OCI-LY3 (cell line): ENCODE measurements around the gene GJA1.

Experiments used
- EZH2phosphoT487 ChIP-seq: fragments of 200-600 bp; shearing (Covaris generic); IDR thresholded peaks from 2 replicates; pipeline ENCODE4 v1.6.1; 2018; ENCODE audit warnings: antibody characterized with exemption, mixed run types, low read depth
- TF ChIP-seq, protein P1 (sequence below): fragments of 200-600, 300-600 bp; sonication (generic); IDR thresholded peaks from 2 replicates; pipeline ENCODE4 v1.5.1; 2014; ENCODE audit warnings: antibody characterized with exemption, low read length, low read depth

DNA sequence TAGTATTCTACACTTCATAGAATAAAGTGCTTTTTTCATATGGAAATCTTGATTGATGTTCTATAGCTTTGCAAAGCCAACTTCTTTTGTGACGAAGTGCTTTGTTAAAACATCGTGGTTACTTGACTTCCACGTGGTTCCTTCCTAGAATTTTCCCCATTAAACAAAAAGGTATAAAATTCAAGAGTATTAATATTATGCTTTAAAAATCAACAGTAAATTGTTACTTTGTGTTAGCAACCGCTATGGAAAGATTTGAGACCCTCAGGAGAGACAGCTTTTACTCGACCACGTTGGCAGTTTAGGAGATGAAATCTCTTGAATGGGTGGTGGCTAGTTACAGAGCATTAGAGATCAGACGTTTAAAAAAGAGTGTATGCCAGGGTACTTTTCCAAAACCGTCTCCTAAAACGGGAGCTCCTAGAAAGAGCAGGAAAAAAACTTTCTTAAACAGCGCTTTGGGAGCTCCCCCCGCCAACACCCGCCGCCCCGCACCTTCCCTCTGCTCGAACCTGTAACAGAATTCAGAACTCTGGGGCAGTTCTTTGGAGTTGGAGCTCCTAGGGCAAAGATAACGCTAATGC lies 920 bp downstream of the GJA1 start:
- TF ChIP-seq, protein P1, sequence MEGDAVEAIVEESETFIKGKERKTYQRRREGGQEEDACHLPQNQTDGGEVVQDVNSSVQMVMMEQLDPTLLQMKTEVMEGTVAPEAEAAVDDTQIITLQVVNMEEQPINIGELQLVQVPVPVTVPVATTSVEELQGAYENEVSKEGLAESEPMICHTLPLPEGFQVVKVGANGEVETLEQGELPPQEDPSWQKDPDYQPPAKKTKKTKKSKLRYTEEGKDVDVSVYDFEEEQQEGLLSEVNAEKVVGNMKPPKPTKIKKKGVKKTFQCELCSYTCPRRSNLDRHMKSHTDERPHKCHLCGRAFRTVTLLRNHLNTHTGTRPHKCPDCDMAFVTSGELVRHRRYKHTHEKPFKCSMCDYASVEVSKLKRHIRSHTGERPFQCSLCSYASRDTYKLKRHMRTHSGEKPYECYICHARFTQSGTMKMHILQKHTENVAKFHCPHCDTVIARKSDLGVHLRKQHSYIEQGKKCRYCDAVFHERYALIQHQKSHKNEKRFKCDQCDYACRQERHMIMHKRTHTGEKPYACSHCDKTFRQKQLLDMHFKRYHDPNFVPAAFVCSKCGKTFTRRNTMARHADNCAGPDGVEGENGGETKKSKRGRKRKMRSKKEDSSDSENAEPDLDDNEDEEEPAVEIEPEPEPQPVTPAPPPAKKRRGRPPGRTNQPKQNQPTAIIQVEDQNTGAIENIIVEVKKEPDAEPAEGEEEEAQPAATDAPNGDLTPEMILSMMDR, result no peak
- TF ChIP-seq EZH2phosphoT487, result no peak
